GM19035 (cell line): ENCODE results near the gene MAN2B2.
"Not testable (repeated sequence)": the region's sequence is repeated elsewhere in the genome, so short reads cannot be mapped to it uniquely, and the experiment has no call there.

Experiments
- ATAC-seq: cut with Tn5 transposase; IDR thresholded peaks from one replicate; pipeline ENCODE4 v1.9.1; 2021; ENCODE audit not compliant: unreplicated experiment

The MAN2B2 gene

DNA sequence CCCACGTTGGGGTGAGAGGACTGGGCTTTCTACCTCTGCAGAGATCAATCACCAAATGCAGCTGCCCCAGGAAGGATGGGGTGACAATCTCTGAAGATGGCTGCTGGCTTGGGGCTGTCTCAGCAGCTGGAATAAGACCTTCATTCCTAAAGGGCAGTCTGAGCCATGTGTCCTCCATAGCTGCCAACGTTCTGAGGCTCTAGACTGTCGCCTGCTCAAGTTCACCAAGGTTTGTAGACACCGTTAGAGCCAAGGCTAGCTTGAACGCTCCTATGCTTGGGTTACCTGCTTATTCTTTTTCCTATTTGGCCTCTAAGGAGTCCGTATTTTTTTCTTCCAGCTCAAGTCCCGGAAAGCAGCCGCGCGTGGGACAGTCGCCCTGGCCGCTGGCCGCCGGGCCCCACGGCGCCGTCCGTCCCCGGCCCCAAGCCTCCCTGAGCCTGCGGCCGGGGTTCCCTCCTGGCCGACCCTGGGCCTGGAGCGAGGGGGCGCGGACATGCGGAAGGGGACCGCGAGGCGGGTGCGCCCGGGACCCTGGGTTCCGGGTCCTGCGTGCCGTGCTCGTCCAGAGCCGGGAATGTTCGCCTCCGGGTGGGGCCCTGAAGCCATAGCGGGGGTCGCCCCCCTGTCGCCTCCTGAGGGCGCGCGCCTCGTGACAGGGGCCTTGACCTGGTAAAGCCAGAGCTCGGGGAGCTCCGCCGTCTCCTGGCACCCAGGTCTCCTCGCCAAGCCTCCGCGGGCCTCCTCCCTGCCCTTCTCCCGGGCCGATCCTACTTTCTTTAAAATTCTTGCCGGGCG, 88.8 kb downstream of the MAN2B2 start:
- no peak for ATAC-seq

DNA sequence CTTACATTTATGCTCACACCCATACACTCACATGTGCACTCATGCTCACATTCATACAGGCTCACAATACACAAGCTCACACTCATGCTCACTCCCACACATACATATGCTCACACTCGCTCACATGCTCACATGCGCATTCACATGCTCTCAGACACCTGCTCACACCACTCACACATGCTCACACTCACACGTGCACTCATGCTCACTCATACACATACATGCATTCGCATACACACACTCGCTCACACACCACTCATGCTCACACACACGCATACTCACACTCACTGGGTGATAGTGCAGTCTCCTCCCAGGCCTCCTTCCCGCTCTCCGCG, 90.3 kb downstream of the MAN2B2 start:
- no peak for ATAC-seq

GRCh38 chr4:6668391-6668790, 93.4 kb downstream of the MAN2B2 start:
- no peak for ATAC-seq

- ATAC-seq, result no peak
Measured at GRCh38 chr4:6671648-6672047, 96.7 kb downstream of the MAN2B2 start.

- no peak for ATAC-seq
Measured at GRCh38 chr4:6672131-6672530, 97.1 kb downstream of the MAN2B2 start.

DNA sequence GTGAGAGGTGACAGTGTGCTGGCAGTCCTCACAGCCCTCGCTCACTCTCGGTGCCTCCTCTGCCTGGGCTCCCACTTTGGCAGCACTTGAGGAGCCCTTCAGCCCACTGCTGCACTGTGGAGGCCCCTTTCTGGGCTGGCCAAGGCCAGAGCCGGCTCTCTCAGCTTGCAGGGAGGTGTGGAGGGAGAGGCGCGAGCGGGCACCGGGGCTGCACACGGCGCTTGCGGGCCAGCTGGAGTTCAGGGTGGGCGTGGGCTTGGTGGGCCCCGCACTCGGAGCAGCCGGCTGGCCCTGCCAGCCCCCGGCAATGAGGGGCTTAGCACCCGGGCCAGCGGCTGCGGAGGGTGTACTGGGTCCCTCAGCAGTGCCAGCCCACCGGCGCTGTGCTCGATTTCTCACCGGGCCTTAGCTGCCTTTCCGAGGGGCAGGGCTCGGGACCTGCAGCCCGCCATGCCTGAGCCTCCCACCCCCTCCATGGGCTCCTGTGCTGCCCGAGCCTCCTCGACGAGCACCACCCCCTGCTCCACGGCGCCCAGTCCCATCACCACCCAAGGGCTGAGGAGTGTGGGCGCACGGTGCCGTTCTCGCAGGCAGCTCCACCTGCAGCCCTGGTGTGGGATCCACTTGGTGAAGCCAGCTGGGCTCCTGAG, 97.7 kb downstream of the MAN2B2 start:
- ATAC-seq, result not testable (repeated sequence)
